ENCODE data around the gene UAP1L1. TPM values are rescaled to one million over a fixed set of nuclear protein-coding genes. Genes with fewer than 3 reads are reported as not detected.

UAP1L1 gene
- total and polyA plus RNA-seq, 9 of the 15 experiments (the other 6 are each of a cell fraction or from before 2014, with no cell fraction given): 0.20 to 8.6 (median 3.7) TPM

DNA sequence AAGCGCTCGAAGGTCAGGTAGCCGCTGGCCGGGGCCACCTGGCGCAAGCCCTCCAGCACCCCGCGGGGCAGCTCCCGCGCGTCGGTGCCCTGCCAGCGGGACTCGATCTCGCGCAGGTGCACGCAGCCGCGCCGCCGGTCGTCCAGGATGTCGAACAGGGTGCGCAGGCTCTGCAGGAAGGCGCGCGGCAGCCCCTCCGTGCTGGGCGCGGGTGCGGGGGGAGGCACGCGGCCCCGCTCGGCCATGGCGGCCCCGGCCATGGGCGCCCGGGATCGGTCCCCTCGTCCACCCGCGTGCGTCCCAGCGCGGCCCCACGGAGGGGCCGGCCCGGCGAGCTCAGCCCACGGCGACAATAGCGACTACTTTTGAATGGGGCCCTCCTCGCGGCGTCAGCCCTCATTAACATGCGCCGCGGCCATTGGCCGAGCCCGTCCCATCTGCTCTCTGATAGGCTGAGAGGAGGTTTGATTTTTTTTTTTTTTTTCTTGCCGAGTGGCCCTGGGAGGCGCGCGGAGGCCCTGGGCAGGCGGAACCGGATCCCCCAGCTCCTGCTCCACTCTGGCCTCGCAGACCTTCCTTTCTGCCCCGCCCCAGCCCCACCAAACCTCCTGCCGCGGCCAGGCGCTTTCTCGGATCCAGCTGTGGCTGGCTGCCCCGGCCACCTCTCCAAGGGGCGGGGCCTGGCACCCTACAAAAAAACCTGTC, 7.0 kb upstream of the UAP1L1 start, which contains the start of gene SAPCD2 (continued):
- TF ChIP-seq, protein P1, sequence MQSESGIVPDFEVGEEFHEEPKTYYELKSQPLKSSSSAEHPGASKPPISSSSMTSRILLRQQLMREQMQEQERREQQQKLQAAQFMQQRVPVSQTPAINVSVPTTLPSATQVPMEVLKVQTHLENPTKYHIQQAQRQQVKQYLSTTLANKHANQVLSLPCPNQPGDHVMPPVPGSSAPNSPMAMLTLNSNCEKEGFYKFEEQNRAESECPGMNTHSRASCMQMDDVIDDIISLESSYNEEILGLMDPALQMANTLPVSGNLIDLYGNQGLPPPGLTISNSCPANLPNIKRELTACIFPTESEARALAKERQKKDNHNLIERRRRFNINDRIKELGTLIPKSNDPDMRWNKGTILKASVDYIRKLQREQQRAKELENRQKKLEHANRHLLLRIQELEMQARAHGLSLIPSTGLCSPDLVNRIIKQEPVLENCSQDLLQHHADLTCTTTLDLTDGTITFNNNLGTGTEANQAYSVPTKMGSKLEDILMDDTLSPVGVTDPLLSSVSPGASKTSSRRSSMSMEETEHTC (IDR thresholded peaks at IDR 0.05): no peak
- TF ChIP-seq, protein P2, sequence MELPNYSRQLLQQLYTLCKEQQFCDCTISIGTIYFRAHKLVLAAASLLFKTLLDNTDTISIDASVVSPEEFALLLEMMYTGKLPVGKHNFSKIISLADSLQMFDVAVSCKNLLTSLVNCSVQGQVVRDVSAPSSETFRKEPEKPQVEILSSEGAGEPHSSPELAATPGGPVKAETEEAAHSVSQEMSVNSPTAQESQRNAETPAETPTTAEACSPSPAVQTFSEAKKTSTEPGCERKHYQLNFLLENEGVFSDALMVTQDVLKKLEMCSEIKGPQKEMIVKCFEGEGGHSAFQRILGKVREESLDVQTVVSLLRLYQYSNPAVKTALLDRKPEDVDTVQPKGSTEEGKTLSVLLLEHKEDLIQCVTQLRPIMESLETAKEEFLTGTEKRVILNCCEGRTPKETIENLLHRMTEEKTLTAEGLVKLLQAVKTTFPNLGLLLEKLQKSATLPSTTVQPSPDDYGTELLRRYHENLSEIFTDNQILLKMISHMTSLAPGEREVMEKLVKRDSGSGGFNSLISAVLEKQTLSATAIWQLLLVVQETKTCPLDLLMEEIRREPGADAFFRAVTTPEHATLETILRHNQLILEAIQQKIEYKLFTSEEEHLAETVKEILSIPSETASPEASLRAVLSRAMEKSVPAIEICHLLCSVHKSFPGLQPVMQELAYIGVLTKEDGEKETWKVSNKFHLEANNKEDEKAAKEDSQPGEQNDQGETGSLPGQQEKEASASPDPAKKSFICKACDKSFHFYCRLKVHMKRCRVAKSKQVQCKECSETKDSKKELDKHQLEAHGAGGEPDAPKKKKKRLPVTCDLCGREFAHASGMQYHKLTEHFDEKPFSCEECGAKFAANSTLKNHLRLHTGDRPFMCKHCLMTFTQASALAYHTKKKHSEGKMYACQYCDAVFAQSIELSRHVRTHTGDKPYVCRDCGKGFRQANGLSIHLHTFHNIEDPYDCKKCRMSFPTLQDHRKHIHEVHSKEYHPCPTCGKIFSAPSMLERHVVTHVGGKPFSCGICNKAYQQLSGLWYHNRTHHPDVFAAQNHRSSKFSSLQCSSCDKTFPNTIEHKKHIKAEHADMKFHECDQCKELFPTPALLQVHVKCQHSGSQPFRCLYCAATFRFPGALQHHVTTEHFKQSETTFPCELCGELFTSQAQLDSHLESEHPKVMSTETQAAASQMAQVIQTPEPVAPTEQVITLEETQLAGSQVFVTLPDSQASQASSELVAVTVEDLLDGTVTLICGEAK (IDR thresholded peaks at IDR 0.05): peak; percentile 35; the same call in 1 of the 2 replicates
- TF ChIP-seq, protein P2 (CRISPR knock-in tag; IDR thresholded peaks at IDR 0.05): no peak
- peak; percentile 97 for TF ChIP-seq SAFB (IDR thresholded peaks at IDR 0.05; ENCODE audit: borderline replicate concordance, low read depth, low read length)
- TF ChIP-seq, protein P3, sequence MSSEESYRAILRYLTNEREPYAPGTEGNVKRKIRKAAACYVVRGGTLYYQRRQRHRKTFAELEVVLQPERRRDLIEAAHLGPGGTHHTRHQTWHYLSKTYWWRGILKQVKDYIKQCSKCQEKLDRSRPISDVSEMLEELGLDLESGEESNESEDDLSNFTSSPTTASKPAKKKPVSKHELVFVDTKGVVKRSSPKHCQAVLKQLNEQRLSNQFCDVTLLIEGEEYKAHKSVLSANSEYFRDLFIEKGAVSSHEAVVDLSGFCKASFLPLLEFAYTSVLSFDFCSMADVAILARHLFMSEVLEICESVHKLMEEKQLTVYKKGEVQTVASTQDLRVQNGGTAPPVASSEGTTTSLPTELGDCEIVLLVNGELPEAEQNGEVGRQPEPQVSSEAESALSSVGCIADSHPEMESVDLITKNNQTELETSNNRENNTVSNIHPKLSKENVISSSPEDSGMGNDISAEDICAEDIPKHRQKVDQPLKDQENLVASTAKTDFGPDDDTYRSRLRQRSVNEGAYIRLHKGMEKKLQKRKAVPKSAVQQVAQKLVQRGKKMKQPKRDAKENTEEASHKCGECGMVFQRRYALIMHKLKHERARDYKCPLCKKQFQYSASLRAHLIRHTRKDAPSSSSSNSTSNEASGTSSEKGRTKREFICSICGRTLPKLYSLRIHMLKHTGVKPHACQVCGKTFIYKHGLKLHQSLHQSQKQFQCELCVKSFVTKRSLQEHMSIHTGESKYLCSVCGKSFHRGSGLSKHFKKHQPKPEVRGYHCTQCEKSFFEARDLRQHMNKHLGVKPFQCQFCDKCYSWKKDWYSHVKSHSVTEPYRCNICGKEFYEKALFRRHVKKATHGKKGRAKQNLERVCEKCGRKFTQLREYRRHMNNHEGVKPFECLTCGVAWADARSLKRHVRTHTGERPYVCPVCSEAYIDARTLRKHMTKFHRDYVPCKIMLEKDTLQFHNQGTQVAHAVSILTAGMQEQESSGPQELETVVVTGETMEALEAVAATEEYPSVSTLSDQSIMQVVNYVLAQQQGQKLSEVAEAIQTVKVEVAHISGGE (CRISPR knock-in tag; IDR thresholded peaks at IDR 0.05): peak in 1 of 3 experiments; percentile 66; a peak in 2 of 6 replicates
- TF ChIP-seq CBX2 (IDR thresholded peaks at IDR 0.05; ENCODE audit: insufficient read depth, low read length, poor library complexity, severe bottlenecking): no peak
- peak; percentile 22 for TF ChIP-seq SMAD1 (IDR thresholded peaks at IDR 0.05; ENCODE audit: low read depth, low read length, partially characterized antibody)
- TF ChIP-seq, protein P4, sequence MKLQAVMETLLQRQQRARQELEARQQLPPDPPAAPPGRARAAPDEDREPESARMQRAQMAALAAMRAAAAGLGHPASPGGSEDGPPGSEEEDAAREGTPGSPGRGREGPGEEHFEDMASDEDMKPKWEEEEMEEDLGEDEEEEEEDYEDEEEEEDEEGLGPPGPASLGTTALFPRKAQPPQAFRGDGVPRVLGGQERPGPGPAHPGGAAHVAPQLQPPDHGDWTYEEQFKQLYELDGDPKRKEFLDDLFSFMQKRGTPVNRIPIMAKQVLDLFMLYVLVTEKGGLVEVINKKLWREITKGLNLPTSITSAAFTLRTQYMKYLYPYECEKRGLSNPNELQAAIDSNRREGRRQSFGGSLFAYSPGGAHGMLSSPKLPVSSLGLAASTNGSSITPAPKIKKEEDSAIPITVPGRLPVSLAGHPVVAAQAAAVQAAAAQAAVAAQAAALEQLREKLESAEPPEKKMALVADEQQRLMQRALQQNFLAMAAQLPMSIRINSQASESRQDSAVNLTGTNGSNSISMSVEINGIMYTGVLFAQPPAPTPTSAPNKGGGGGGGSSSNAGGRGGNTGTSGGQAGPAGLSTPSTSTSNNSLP (IDR thresholded peaks at IDR 0.05; ENCODE audit: borderline replicate concordance, low read depth, low read length): no peak
- TF ChIP-seq NEUROD1 (IDR thresholded peaks at IDR 0.05; ENCODE audit: borderline replicate concordance, low read depth, low read length, partially characterized antibody): peak; percentile 8
- no peak for TF ChIP-seq ZNF830 (CRISPR knock-in tag; IDR thresholded peaks at IDR 0.05)

Data from K562 (cell line).